ENCODE data around the gene CALR3.
A peak's percentile ranks its signal among the peaks of the same experiment; 100 is the strongest.

DNA sequence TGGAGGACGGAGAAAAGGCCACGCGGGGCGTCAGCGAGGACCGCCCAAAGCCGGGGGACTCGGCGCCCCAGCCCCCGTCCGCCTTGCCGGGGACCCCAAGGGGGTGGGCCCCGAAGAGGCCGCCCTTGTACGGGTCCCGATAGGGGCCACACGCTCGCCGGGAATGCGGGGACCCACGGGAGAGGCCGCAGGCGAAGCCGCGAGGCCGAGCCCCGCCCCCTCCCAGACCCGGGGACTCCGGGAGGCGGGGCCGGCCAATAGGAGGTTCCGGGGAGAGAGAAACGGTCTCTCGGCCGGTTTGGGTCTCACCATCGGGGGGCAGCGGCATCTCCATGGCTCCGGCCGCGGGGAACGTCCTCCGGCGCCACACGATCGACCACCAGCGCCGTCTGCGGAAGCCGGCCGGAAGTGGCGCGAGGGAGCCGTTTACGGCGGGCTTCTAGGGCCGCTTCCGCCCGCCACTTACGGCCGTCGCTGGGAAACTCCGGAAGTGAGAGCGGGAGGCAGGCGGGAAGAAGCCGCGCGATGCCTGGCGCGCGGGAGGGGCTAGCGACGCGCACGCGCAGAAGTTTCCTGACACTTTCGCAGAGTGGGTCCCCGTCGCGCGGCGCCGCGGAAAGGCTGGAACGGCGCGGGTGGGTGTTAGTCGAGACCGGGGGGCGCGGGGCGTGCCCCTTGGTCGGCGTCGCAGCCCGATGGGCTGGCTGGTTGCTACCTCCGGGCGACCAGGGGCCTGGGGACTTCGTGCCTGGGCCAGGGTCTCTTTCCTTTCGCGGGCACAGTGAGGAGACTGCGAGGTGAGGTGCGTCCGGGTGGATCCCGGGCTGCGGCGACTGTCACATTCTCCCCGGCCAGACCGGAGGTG is 46.3 kb upstream of the CALR3 start, which contains the start of gene CHERP:
- TF ChIP-seq, protein P1, sequence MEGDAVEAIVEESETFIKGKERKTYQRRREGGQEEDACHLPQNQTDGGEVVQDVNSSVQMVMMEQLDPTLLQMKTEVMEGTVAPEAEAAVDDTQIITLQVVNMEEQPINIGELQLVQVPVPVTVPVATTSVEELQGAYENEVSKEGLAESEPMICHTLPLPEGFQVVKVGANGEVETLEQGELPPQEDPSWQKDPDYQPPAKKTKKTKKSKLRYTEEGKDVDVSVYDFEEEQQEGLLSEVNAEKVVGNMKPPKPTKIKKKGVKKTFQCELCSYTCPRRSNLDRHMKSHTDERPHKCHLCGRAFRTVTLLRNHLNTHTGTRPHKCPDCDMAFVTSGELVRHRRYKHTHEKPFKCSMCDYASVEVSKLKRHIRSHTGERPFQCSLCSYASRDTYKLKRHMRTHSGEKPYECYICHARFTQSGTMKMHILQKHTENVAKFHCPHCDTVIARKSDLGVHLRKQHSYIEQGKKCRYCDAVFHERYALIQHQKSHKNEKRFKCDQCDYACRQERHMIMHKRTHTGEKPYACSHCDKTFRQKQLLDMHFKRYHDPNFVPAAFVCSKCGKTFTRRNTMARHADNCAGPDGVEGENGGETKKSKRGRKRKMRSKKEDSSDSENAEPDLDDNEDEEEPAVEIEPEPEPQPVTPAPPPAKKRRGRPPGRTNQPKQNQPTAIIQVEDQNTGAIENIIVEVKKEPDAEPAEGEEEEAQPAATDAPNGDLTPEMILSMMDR (IDR thresholded peaks at IDR 0.05): no peak
- TF ChIP-seq POLR2AphosphoS5 (IDR thresholded peaks at IDR 0.05; ENCODE audit: low read depth, low read length): peak; percentile 83

Data from Panc1 (cell line).